HG03139 (cell line): ENCODE results near the gene EDRF1.
"Not testable (repeated sequence)": the region's sequence is repeated elsewhere in the genome, so short reads cannot be mapped to it uniquely, and the experiment has no call there.

Experiments
- ATAC-seq: cut with Tn5 transposase; IDR thresholded peaks from one replicate; pipeline ENCODE4 v1.9.1; 2021; ENCODE audit not compliant: unreplicated experiment

Gene EDRF1, protein sequence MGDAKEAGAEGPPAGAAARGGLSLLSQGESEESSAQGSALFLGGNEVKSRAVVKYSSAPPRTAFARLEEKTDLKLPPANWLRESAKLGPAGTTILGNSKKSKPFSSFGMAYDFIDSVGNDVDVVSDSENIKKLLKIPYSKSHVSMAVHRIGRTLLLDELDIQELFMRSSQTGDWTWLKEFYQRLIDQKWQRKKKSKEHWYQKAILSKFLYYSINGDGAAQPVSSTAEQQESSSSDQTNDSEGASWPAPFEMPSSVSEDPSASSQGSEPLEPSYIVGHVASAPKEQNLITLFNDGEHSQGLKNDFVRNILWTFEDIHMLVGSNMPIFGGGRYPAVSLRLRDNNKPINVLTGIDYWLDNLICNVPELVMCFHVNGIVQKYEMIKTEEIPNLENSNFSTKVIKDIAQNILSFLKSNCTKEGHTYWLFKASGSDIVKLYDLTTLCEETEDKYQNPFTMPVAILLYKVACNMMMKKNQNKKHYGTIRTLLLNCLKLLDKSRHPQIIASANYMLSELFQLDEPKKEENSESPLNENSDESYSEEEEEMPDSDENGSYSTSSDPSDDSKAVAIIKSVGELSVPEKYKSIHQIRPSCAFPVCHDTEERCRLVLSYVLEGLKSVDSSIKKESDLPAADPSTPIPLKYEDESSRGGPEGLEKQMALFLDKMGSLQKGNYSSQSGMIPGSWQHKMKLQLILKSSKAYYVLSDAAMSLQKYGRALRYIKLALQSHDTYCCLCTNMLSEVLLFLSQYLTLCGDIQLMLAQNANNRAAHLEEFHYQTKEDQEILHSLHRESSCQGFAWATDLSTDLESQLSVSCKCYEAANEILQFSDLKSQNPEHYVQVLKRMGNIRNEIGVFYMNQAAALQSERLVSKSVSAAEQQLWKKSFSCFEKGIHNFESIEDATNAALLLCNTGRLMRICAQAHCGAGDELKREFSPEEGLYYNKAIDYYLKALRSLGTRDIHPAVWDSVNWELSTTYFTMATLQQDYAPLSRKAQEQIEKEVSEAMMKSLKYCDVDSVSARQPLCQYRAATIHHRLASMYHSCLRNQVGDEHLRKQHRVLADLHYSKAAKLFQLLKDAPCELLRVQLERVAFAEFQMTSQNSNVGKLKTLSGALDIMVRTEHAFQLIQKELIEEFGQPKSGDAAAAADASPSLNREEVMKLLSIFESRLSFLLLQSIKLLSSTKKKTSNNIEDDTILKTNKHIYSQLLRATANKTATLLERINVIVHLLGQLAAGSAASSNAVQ

DNA sequence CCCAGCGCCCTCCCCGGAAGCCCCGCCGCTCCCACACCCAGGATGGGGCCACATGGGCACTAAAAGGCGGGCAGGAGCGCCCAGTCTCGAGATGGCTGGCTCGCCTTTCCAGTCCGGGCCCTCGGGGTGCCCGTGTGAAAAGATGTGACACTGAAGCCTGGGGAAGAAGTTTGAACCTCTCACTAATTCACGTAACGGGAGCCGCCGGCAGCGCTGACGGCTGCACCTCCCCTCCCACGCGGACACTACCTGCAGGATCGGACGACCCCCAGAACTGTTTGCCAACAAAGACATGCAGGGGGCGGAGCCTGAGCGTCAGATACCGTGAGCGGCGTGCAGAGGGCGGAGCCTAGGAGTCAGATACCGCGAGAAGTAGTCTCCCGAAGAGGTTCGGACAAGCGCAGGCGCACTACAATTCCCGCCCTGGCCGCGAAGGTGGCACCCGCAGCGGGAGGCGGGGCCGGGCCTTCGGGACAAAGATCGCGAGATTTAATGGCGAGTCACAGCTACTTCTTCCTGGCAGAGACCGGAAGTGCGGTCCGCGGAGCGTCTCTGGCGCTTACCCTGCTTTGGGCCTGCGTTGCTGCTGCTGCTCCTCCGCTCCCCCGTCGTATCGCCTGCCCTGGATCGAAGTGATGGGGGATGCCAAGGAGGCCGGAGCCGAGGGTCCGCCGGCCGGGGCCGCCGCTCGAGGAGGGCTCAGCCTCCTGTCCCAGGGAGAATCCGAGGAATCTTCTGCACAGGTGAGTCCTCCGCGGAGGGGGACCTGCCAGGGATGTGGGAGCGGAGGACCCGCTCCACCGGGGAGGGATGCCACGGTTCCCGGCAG is at the start of gene EDRF1:
EDRF1 (plus strand) TSS at position 537 of the 829 bp plus-strand sequence; CDS start at position 636, 99 bp downstream.
- ATAC-seq = peak; percentile 91

DNA sequence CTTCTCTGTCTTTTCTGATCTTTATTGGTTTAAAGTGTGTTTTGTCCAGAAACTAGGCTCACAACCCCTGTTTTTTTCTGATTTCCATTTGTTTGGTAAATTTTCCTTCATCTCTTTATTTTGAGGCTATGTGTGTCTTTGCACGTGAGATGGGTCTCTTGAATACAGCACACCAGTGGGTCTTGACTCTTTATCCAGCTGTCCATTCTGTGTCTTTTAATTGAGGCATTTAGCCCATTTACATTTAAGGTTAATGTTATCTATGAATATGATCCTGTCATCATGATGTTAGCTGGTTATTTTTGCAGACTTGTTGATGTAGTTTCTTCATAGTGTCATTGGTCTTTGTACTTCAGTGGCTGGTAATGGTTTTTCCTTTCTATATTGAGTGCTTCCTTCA is 46.6 kb upstream of the EDRF1 start:
- no peak for ATAC-seq

DNA sequence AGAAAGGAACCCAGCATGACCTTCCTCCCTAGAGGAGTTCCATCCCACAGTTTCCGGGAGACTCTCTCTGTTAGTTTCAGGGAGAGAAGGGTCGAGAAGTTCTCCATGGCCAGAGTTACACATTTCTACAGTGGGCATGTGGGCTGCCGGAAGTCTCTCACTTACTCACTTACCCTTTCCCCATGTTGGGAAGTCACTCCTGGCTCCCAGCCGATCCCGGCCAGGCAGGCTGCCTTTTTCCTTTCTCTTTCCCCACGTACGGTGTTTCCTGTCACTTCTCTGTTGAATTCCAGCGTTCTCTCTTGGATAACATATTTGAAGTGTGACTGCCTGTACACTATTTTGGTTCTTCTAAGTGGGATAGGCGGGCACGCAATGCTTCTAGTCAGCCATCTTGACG is 40.1 kb upstream of the EDRF1 start:
- ATAC-seq = no peak

DNA sequence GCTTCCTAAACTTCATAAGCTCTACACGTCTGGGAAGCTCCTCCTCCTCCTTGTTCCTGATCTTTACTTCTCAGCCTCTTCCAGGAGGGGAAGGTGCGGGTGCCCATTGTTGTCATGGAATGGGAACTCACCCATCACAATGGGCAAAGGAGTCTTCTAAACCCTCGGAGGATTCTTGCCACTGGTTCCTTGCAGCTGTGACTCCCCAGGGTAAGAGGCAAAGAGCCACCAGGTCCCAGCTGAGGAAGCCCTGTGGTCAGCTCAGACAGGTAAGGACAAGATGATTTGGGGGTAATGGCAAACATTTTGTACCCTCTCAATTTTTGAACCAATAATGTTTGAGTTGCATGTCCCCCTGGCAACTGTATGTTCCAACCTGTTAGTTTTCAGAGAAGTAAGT is 36.4 kb upstream of the EDRF1 start, which contains the start of gene TEX36:
TEX36 (minus strand) TSS at position 101 of the 400 bp plus-strand sequence. CDS start 174 bp downstream, outside the sequence.
- no peak for ATAC-seq

DNA sequence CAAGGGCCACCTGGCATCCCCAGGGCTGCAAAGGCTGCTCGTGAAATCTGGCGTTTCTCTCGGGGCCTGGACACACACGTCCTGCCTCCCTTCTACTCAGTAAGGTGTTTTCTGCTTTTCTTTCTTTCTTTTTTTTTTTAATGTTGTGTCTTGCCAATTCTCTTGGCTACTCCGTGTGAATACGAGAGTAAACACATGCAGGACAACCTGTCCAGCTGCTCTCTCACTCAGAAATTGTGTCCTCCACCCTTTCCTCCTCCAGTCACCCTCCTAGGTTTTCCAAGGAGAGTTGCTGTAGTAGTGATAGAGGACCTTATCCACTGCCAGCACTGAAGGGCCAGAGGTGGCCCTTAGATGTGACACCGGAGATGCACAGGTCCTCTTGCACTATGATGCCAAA is 35.7 kb upstream of the EDRF1 start:
- no peak for ATAC-seq

DNA sequence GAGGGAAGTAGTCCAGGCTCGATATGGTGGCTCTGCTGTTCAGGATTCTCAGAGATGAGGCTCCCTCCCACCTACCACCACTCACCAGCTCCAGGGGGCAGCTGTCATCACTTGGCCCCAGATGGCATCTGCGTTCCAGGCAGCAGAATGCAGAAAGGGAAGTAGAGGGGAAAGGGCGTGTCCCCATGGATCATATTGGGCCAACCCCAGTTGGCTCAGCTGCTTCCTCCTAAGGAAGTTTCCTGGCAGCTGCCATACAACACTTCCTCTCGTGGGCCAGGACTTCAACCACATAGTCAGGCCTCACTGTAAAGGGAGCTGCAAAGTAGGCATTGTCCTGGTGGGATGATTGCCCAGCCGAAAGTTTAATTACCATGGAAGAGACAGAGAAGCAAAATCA is 34.9 kb upstream of the EDRF1 start:
- ATAC-seq = no peak

DNA sequence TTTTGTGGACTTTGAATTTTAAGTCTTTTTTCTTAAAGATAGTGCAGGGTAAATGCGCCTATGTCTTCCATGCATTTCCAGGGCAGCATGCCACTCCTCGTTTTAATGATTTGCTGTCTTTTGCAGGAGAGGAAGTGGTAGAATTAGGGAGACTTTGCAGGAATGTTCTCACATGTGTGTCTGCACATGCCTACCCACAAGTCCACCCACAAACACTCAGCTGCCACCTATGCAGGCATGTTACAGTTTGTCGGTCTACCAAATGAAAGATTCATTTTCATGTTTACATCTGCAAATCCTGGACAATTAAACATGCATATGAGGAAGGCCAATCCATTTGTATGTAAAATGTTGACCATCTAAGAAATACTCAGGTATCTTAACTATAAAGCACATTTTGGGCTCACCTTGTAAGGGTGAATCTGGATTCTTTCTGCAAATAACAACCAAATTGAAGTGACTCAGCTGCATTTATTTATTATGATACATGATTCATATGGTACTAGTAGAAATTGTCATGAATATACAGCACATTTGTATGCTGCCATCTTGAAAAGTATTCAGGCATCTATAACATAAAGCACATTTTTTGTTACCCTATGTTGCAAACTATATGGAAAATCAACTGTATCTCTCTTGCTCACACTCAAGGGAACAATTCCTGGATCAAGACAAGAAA is 31.9 kb upstream of the EDRF1 start:
- no peak for ATAC-seq

DNA sequence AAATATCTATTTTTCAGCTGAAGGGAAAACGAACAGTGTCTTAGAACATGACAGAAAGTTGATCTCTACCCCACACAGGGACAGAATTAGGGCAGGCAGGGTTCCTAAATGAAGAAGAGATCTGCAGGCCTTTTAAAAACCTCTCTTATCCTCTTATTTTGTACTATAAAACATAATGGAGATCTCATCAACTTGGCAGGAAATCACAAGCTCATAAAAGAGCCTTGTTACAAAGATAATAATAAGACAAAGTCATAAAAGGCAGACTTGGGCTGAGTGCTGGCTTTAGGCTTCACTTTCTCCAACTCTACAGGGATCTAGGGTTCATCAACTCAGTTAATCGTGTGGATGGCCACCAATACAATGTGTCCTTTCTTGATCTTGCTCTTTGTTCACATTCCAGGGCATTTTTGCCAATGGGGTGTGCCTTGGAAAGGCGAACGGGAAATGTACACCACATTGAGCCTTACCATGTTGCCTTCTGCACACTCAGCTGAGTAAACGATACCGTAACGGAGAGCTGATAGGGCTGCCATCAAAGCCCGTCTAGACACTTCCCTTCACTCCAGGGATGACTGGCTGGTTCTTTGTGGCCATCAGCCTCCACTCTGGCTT is 29.4 kb upstream of the EDRF1 start:
- no peak for ATAC-seq

DNA sequence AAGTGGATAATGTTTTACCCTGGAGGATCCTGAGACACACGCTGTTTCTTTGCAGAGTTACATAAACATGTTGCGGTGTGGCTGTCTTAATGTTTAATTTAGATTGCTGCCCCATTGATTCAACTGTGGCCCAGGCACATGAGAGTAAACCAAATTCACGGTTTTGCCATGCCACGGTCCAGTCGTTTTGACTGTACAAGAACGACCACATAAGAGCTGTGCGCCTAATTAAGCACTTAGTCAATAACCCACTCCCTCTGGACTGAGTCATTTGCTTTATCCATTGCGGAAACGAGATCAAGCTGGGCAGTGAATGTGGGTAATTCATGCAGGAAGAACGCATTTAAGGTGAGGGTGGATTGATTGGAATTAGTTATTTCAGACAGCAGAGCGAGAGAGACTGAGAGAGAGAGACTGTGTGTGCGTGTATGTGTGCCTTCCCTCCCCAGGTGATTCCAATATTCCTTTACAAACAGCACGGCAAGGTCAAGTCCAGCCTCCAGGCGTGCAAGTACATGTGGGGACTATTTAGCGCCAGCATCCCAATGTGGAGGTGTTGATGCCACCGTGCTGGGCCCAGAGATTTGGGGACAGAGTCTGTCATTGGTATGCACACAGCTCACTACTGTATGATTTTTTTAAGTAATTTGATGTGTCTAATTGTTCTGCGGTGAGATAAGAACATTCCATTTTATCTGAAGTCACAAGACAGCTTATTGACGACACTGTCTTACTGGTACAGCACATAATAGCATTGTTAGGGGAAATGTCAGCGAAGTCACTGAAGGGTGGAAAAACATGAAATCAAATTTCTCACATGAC is 28.1 kb upstream of the EDRF1 start:
- ATAC-seq = no peak

DNA sequence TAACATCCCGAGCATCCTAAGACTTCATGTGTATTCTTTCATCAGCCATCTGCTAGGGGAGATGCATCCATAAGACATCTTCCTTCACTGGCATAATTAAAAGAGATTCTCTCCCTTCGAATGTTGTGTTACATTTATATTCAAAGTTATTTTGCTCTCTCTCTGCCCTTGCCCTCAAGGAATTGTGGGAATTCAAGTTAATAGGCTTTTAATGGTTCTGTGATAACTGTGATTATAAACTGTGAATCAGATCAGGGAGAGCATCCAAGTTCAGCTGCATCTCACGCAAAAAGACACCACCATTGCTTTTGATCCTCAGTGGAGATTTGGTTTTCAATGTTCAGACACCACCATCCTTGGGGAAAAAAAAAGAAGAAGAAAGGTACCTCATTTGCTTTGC is 27.3 kb upstream of the EDRF1 start:
- ATAC-seq = no peak

DNA sequence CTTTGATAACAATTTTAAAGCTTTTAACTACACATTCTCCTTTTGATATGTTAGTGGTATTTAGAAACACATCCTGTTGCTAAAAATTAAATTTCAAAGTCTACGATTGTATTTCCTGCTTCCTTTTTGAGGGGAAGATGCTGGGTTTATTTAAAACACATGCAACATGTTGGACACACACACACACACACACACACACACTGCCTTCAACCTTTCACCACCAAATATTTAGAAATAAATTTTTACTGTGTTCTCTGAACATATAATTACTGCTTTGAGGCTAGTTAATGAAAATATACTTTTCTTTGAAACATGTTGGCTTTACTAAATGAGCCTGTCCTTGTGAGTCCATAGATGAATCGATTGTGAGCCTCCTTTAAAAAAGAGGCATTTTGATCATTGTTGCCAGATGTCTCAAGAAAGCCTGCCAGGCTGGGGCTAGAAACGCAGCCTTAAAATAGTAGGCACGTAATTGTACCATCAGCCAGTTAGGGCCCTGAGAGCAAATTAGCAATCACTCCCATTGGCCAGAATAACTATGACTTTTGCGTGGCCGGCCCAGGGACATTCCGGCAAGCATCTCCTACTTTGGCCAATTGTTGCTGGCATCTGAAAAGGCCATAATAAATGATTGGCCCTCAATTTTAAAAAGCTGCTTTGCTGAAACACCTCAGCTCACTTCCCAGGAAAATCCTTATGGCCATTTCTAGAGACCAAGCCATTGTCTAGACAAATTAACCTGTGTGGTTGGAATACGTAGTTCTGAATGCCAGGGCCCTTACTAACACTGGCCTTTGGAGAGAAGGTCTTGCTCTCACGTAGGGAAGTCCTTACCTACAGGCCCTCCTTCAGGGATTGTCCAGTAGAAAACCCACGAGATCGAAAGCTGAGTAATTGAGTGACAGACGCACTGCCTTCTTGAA is 26.6 kb upstream of the EDRF1 start:
- no peak for ATAC-seq

DNA sequence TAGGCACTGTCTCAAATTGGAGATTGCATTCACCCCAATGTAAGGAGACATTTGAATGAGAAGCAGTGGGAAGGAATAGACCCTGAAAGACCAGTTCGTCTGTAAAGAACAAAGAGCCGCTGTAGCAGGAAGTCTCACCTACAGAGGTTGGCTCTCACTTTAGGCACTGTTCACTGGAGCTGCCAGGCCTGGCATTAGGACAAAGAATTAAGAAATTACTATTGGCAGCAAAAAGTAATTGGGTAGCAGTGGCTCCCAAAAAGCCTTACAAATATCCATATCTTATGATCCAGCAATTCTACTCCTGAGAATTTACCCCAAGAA is 26.0 kb upstream of the EDRF1 start:
- no peak for ATAC-seq

DNA sequence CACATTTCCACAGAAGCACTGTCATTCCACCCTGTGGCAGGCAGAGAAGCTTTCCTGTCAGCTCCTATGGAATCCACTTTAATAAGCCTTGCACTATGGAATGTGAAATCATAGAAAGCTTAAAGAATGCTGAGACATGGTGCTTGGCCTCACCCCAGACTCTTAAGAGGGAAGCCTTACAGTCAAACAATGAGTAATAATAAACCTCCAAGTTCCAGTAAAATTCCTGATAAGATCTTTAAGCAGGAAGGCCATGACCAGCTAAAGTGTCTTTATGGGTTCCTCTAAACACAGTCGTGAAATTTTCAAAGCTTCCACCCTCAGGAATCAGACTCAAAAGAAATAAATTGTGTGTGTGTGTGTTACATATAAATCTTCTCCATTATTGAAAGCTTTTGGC is 24.6 kb upstream of the EDRF1 start:
- no peak for ATAC-seq

DNA sequence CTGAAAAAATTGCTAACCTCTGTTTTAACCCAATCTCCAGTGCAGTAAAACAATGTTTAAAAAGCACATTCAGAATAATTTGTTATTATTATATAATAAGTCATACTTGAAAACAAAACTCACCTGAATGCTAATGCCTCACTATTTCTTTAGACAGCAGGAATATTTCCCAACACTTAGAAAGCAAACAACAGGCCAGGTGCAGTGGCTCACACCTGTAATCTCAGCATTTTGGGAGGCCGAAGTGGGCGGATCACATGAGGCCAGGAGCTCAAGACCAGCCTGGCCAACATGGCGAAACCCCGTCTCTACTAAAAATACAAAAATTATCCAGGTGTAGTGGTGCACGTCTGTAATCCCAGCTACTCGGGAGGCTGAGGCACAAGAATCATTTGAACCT is 22.6 kb upstream of the EDRF1 start:
- ATAC-seq = not testable (repeated sequence)

DNA sequence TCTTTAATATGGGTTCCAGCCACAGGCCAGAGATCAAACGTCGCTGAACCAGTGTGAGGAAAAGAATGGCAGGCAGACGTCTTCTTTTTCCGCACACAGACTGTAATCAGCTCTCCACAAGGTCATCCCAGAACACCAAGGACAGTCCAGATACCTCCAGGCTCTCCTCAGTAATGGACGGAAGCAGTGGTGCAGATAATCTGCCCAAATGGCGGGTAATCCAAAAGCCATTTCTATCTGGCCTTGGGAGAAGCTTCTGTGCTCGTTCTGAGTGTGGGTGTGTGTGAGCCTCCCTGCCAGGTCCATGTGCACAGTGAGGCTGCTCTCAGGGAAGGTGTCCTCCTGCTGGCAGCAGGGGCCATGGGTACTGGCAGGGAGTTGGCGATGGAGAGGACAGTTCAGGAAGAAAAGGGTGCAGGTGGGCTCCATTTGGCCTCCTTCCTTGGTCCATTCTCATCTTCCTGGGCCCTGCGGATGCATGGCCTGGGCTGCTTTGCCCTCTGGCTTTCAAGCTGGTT is 21.0 kb upstream of the EDRF1 start:
- ATAC-seq = no peak

DNA sequence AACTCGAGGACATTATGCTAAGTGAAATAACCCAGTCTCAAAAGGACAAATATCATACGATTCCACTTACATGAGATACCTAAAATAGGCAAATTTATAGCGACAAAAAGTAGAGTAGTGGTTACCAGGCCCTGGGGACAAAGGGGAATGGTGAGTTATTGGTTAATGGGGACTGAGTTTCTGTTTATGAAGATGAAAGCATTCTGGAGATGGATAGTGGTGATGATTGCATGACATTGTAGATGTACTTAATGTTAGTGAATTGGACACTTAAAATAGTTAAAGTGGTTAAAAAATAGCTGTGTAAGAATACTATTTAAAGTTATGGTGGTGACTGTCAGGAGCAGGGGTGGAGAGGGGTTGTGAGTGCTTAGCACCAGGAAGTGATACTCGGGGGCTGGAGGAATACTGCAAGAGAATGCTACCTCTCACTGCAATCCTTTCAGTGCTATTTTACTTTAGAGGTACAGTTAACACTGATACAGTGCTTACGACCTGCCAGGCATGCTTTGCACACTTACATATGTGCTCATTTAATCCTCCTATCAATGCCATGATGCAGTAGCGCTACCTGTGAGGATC is 19.9 kb upstream of the EDRF1 start:
- no peak for ATAC-seq

DNA sequence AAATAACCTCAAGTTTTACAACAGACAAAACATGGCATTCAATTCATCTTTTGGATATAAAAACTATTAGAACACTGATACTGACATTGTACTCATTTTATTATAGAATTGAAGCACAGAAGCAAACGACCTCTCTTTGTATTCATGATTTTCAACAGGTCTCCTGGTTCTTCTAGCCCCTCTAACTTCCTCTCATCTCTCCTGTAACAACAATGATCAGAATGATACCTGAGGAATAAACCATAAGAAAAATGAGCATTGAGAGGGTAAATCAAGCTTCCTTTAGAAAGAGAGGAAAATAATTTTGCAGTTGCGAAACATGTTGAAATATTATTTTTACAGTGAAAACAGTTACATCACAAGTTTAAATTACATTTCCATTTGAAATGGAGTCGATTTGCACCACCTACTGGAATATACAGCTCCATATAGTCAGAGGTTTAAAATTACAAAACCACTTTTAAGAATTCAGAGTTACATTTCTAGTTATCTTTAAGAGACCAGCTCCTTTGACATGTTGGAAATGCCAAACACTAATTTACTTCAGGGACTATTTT is 19.1 kb upstream of the EDRF1 start:
- ATAC-seq = no peak
